HG03469 (cell line): ENCODE data around the gene PAGR1.

Experiments
- ATAC-seq: cut with Tn5 transposase; IDR thresholded peaks from one replicate; pipeline ENCODE4 v1.9.1; 2021; ENCODE audit warnings: mild to moderate bottlenecking, moderate library complexity, moderate number of reproducible peaks; ENCODE audit not compliant: unreplicated experiment

The PAGR1 gene

GRCh38 chr16:29834079-29834478, 18.1 kb downstream of the PAGR1 start:
- no peak for ATAC-seq

GRCh38 chr16:29835926-29836325, 20.0 kb downstream of the PAGR1 start:
- ATAC-seq: no peak

- ATAC-seq: no peak
Measured at GRCh38 chr16:29836623-29837022, 20.7 kb downstream of the PAGR1 start.

GRCh38 chr16:29837841-29838240, 21.9 kb downstream of the PAGR1 start:
- ATAC-seq: no peak

GRCh38 chr16:29839822-29840221, 23.9 kb downstream of the PAGR1 start:
- ATAC-seq: no peak

GRCh38 chr16:29840240-29840639, 24.3 kb downstream of the PAGR1 start:
- no peak for ATAC-seq

GRCh38 chr16:29841631-29842030, 25.7 kb downstream of the PAGR1 start:
- ATAC-seq: no peak

GRCh38 chr16:29842732-29843346, 26.9 kb downstream of the PAGR1 start:
- ATAC-seq: no peak

- ATAC-seq: no peak
Measured at GRCh38 chr16:29843931-29844330, 28.0 kb downstream of the PAGR1 start.

GRCh38 chr16:29844575-29845331, 28.8 kb downstream of the PAGR1 start:
- no peak for ATAC-seq

GRCh38 chr16:29845656-29846055, 29.7 kb downstream of the PAGR1 start:
- ATAC-seq: no peak

GRCh38 chr16:29848420-29849297, 32.7 kb downstream of the PAGR1 start:
- no peak for ATAC-seq

- ATAC-seq: no peak
Measured at GRCh38 chr16:29849505-29849904, 33.6 kb downstream of the PAGR1 start.

- no peak for ATAC-seq
Measured at GRCh38 chr16:29850998-29851397, 35.0 kb downstream of the PAGR1 start.

- ATAC-seq: no peak
Measured at GRCh38 chr16:29852654-29853053, 36.7 kb downstream of the PAGR1 start.

GRCh38 chr16:29854520-29855100, 38.7 kb downstream of the PAGR1 start:
- ATAC-seq: no peak

GRCh38 chr16:29857133-29857760, 41.3 kb downstream of the PAGR1 start:
- ATAC-seq: no peak

- no peak for ATAC-seq
Measured at GRCh38 chr16:29858149-29858849, 42.3 kb downstream of the PAGR1 start.

GRCh38 chr16:29858974-29859373, 43.0 kb downstream of the PAGR1 start:
- no peak for ATAC-seq

GRCh38 chr16:29860218-29860617, 44.3 kb downstream of the PAGR1 start:
- ATAC-seq: no peak
